Eye (tissue), 1 donor: ENCODE data around the gene SERPINB4.

Source experiments
- DNase-seq: peaks from one replicate; pipeline ENCODE4 v3.0.0-alpha.2; 2015

The SERPINB4 gene

GRCh38 chr18:63626431-63626830, 17.6 kb downstream of the SERPINB4 start:
- no peak for DNase-seq

GRCh38 chr18:63624863-63625262, 19.2 kb downstream of the SERPINB4 start:
- no peak for DNase-seq

- no peak for DNase-seq
Measured at GRCh38 chr18:63619661-63620060, 24.4 kb downstream of the SERPINB4 start.

- no peak for DNase-seq
Measured at GRCh38 chr18:63617915-63618234, 26.2 kb downstream of the SERPINB4 start.

GRCh38 chr18:63617049-63617914, 26.8 kb downstream of the SERPINB4 start:
- no peak for DNase-seq

GRCh38 chr18:63613420-63613819, 30.6 kb downstream of the SERPINB4 start:
- DNase-seq, result no peak

- no peak for DNase-seq
Measured at GRCh38 chr18:63606526-63606925, 37.5 kb downstream of the SERPINB4 start.

GRCh38 chr18:63604791-63605567, 39.1 kb downstream of the SERPINB4 start:
- no peak for DNase-seq

- no peak for DNase-seq
Measured at GRCh38 chr18:63603772-63604171, 40.3 kb downstream of the SERPINB4 start.

- no peak for DNase-seq
Measured at GRCh38 chr18:63603355-63603754, 40.7 kb downstream of the SERPINB4 start.

- DNase-seq, result no peak
Measured at GRCh38 chr18:63596964-63597363, 47.1 kb downstream of the SERPINB4 start.

- DNase-seq, result no peak
Measured at GRCh38 chr18:63592471-63592870, 51.6 kb downstream of the SERPINB4 start.

GRCh38 chr18:63591725-63592124, 52.3 kb downstream of the SERPINB4 start:
- no peak for DNase-seq

- no peak for DNase-seq
Measured at GRCh38 chr18:63590966-63591695, 52.9 kb downstream of the SERPINB4 start.

- DNase-seq, result no peak
Measured at GRCh38 chr18:63590373-63590772, 53.7 kb downstream of the SERPINB4 start.

- DNase-seq, result no peak
Measured at GRCh38 chr18:63588909-63589308, 55.1 kb downstream of the SERPINB4 start.
